IPS-20b (cell line): ENCODE data around the gene AMPD2.
"Not testable (repeated sequence)": the region's sequence is repeated elsewhere in the genome, so short reads cannot be mapped to it uniquely, and the experiment has no call there.

Experiments used
- H3K27ac ChIP-seq: one replicate; pipeline ENCODE4 v1.5.1; 2013; ENCODE audit warnings: low read length
- H3K27me3 ChIP-seq: 2 replicates; pipeline ENCODE4 v1.6.1; 2013; ENCODE audit warnings: mild to moderate bottlenecking, low read length, inconsistent platforms; ENCODE audit not compliant: insufficient read depth
- H3K36me3 ChIP-seq: 2 replicates; pipeline ENCODE4 v1.6.1; 2013; ENCODE audit warnings: low read depth, mild to moderate bottlenecking, inconsistent platforms, low read length, moderate library complexity; ENCODE audit not compliant: insufficient read depth
- H3K4me1 ChIP-seq: 2 replicates; pipeline ENCODE4 v1.6.1; 2013; ENCODE audit warnings: mild to moderate bottlenecking, control low read depth, inconsistent platforms, low read length, moderate library complexity; ENCODE audit not compliant: insufficient read depth
- H3K4me3 ChIP-seq: 2 replicates; pipeline ENCODE4 v1.5.1; 2013; ENCODE audit warnings: mild to moderate bottlenecking, low read length, inconsistent platforms
- H3K9ac ChIP-seq: 2 replicates; pipeline ENCODE4 v1.6.1; 2013; ENCODE audit warnings: low read depth, mild to moderate bottlenecking, inconsistent platforms, low read length, moderate library complexity
- H3K9me3 ChIP-seq: 2 replicates; pipeline ENCODE4 v1.6.1; 2013; ENCODE audit warnings: mild to moderate bottlenecking, low read depth, low read length, inconsistent platforms; ENCODE audit not compliant: insufficient read depth

AMPD2 gene

GRCh38 chr1:109658533-109659042, 39.0 kb downstream of the AMPD2 start:
- Histone ChIP-seq H3K36me3 (no peaks in the 10 kb centered on the region), H3K4me3 (no peak overlapping the region), H3K9me3 (no peaks in the 10 kb centered on the region), H3K4me1 (no peaks in the 10 kb centered on the region), H3K27ac (no peak overlapping the region), H3K9ac (no peak overlapping the region), H3K27me3 (peaks cover 18% of the 10 kb centered on the region)

GRCh38 chr1:109659145-109659544, 39.5 kb downstream of the AMPD2 start:
- H3K9me3 ChIP-seq = no peaks in the 10 kb centered on the region
- peaks cover 15% of the 10 kb centered on the region for H3K27me3 ChIP-seq
- H3K4me3 ChIP-seq = no peak overlapping the region
- H3K36me3 ChIP-seq = no peaks in the 10 kb centered on the region
- H3K4me1 ChIP-seq = no peaks in the 10 kb centered on the region
- H3K9ac ChIP-seq = no peak overlapping the region
- H3K27ac ChIP-seq = no peak overlapping the region

- no peaks in the 10 kb centered on the region for H3K9me3 ChIP-seq
- no peak overlapping the region for H3K4me3 ChIP-seq
- H3K27ac ChIP-seq = no peak overlapping the region
- no peak overlapping the region for H3K9ac ChIP-seq
- H3K4me1 ChIP-seq = no peaks in the 10 kb centered on the region
- H3K27me3 ChIP-seq = peaks cover 5% of the 10 kb centered on the region; the same call in 1 of the 2 replicates
- H3K36me3 ChIP-seq = no peaks in the 10 kb centered on the region
These were observed 40.5 kb downstream of the AMPD2 start for GRCh38 chr1:109659997-109660690.

GRCh38 chr1:109660691-109661026, 41.0 kb downstream of the AMPD2 start:
- not testable (repeated sequence) for H3K4me1 ChIP-seq

GRCh38 chr1:109661391-109661790, 41.8 kb downstream of the AMPD2 start:
- no peak overlapping the region for H3K27ac ChIP-seq
- no peak overlapping the region for H3K9ac ChIP-seq
- H3K4me1 ChIP-seq = no peaks in the 10 kb centered on the region
- H3K9me3 ChIP-seq = no peaks in the 10 kb centered on the region
- H3K27me3 ChIP-seq = no peaks in the 10 kb centered on the region
- H3K36me3 ChIP-seq = no peaks in the 10 kb centered on the region
- no peak overlapping the region for H3K4me3 ChIP-seq

More at GRCh38 chr1:109660691-109661026, 41.0 kb downstream of the AMPD2 start:
- H3K9me3 ChIP-seq, H3K36me3 ChIP-seq, H3K27me3 ChIP-seq, H3K9ac ChIP-seq, H3K27ac ChIP-seq, H3K4me3 ChIP-seq: not testable (repeated sequence)

GRCh38 chr1:109664671-109665070, 45.0 kb downstream of the AMPD2 start:
- H3K9ac ChIP-seq = no peak overlapping the region
- no peak overlapping the region for H3K27ac ChIP-seq
- no peaks in the 10 kb centered on the region for H3K4me1 ChIP-seq
- no peaks in the 10 kb centered on the region for H3K9me3 ChIP-seq
- no peaks in the 10 kb centered on the region for H3K27me3 ChIP-seq
- no peaks in the 10 kb centered on the region for H3K36me3 ChIP-seq
- no peak overlapping the region for H3K4me3 ChIP-seq

GRCh38 chr1:109667452-109668122, 48.0 kb downstream of the AMPD2 start, which contains the start of gene GSTM2:
GSTM2 (plus strand) TSS chr1:109668057; CDS start chr1:109668116, 59 bp downstream.
- no peaks in the 10 kb centered on the region for H3K4me1 ChIP-seq
- H3K27me3 ChIP-seq = no peaks in the 10 kb centered on the region
- H3K27ac ChIP-seq = no peak within 1 kb of the TSS
- H3K9ac ChIP-seq = peak within 1 kb of the TSS; percentile 39; the same call in 1 of the 2 replicates
- no peaks in the 10 kb centered on the region for H3K36me3 ChIP-seq
- peak within 1 kb of the TSS; percentile 60 for H3K4me3 ChIP-seq
- no peaks in the 10 kb centered on the region for H3K9me3 ChIP-seq

GRCh38 chr1:109668123-109668775, 48.6 kb downstream of the AMPD2 start:
- peak overlapping the region; percentile 60; the same call in 1 of the 2 replicates for H3K4me3 ChIP-seq
- H3K9ac ChIP-seq = no peak overlapping the region

GRCh38 chr1:109669246-109669948, 49.8 kb downstream of the AMPD2 start:
- Histone ChIP-seq H3K9me3 (no peaks in the 10 kb centered on the region), H3K4me1 (no peaks in the 10 kb centered on the region), H3K9ac (no peak overlapping the region), H3K27me3 (no peaks in the 10 kb centered on the region), H3K36me3 (no peaks in the 10 kb centered on the region), H3K27ac (no peak overlapping the region), H3K4me3 (no peak overlapping the region)

More at GRCh38 chr1:109668123-109668775, 48.6 kb downstream of the AMPD2 start:
- no peaks in the 10 kb centered on the region for H3K9me3 ChIP-seq
- no peaks in the 10 kb centered on the region for H3K4me1 ChIP-seq
- H3K27ac ChIP-seq = no peak overlapping the region
- no peaks in the 10 kb centered on the region for H3K27me3 ChIP-seq
- H3K36me3 ChIP-seq = no peaks in the 10 kb centered on the region

- H3K27me3 ChIP-seq, H3K9ac ChIP-seq, H3K36me3 ChIP-seq, H3K9me3 ChIP-seq, H3K4me1 ChIP-seq, H3K4me3 ChIP-seq, H3K27ac ChIP-seq: not testable (repeated sequence)
These were observed 50.3 kb downstream of the AMPD2 start for GRCh38 chr1:109669949-109670302.

- H3K4me1 ChIP-seq = no peaks in the 10 kb centered on the region
- no peaks in the 10 kb centered on the region for H3K9me3 ChIP-seq
- no peak overlapping the region for H3K27ac ChIP-seq
- H3K27me3 ChIP-seq = no peaks in the 10 kb centered on the region
- no peak overlapping the region for H3K9ac ChIP-seq
- H3K36me3 ChIP-seq = no peaks in the 10 kb centered on the region
- H3K4me3 ChIP-seq = no peak overlapping the region
These were observed 51.4 kb downstream of the AMPD2 start for GRCh38 chr1:109671067-109671466.
